Urinary bladder (tissue), 4 donors: Measurements from ENCODE around the gene LGI2. TPM values are rescaled to one million over a fixed set of nuclear protein-coding genes. Genes with fewer than 3 reads are reported as not detected.
"Not testable (repeated sequence)": the region's sequence is repeated elsewhere in the genome, so short reads cannot be mapped to it uniquely, and the experiment has no call there.

Source experiments
- DNase-seq: peaks from one replicate; pipeline ENCODE4 v3.0.0-alpha.2; 2015; ENCODE audit errors: extremely low spot score
- H3K27ac ChIP-seq: one replicate; pipeline ENCODE4 v1.5.1; 2013; ENCODE audit warnings: low read depth, mild to moderate bottlenecking, moderate library complexity
- H3K36me3 ChIP-seq: one replicate; pipeline ENCODE4 v1.6.1; 2013; ENCODE audit warnings: mild to moderate bottlenecking, moderate library complexity; ENCODE audit not compliant: insufficient read depth
- H3K4me1 ChIP-seq: one replicate; pipeline ENCODE4 v1.6.1; 2013; ENCODE audit warnings: mild to moderate bottlenecking, moderate library complexity; ENCODE audit not compliant: insufficient read depth
- H3K4me3 ChIP-seq: one replicate; pipeline ENCODE4 v1.5.1; 2013; ENCODE audit warnings: low read depth, low read length
- WGBS: extraction: QIAGEN DNeasy Blood & Tissue Kit; methylation state at CpG from one replicate; pipeline ENCODE4 v1.1.7; 2013; 5-methylcytosine and 5-hydroxymethylcytosine counted together
- polyA plus RNA-seq: library from polyadenylated mRNA; stranded (reverse); fragments of 200-250 nt; gene quantifications from one replicate; pipeline ENCODE4 v1.2.3, GENCODE V29; 2013
- total RNA-seq: library from RNA; depleted of rRNA; stranded (reverse); fragments of >200 nt; gene quantifications from one replicate; pipeline ENCODE4 v1.2.3, GENCODE V29; 2014
- donor health status: healthy with polysubstance abuse.
- donor health status: healthy.

Gene LGI2
- total and polyA plus RNA-seq, 2 donors = 0.79 to 4.8 TPM

- 94% methylated on average over 4 of the region's 4 CpGs for WGBS
- no peak overlapping the region for H3K27ac ChIP-seq
- no peak for DNase-seq
- no peak overlapping the region for H3K4me3 ChIP-seq
- H3K36me3 ChIP-seq = no peaks in the 10 kb centered on the region
- H3K4me1 ChIP-seq = no peaks in the 10 kb centered on the region
Observed at GRCh38 chr4:25061602-25062001, 30.9 kb upstream of the LGI2 start.

GRCh38 chr4:25060963-25061340, 30.2 kb upstream of the LGI2 start:
- DNase-seq = no peak
- no peak overlapping the region for H3K27ac ChIP-seq
- no peaks in the 10 kb centered on the region for H3K4me1 ChIP-seq
- no peaks in the 10 kb centered on the region for H3K36me3 ChIP-seq
- WGBS = 51% methylated on average over 5 of the region's 5 CpGs
- no peak overlapping the region for H3K4me3 ChIP-seq

- Histone ChIP-seq H3K27ac (no peak overlapping the region), H3K4me3 (no peak overlapping the region), H3K4me1 (no peaks in the 10 kb centered on the region), H3K36me3 (no peaks in the 10 kb centered on the region)
- DNase-seq = peak; percentile 47
- WGBS = 30% methylated on average over 8 of the region's 8 CpGs
Observed at GRCh38 chr4:25060241-25060962, 29.7 kb upstream of the LGI2 start.

DNA sequence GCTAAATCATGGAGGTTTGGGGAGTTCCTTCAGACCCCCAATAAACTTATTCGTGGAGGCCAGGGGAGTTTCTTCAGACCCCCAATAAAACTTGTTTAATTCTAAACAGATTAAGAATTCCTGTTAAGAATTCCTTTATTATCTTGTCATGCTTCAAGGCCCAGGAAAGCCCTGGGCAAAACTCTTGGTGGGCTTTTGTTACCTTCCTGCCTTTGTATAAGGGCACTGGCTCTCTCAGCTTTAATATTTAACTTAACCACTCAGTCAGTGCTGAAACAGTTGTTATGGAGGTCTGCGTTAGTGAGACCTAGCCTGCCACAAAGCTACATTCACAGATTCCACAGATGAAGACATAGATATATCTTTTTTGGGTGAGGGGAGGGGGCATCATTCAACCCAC, 29.0 kb upstream of the LGI2 start:
- H3K4me1 ChIP-seq = no peaks in the 10 kb centered on the region
- H3K36me3 ChIP-seq = no peaks in the 10 kb centered on the region
- WGBS = 49% methylated on average over 2 of the region's 2 CpGs
- H3K4me3 ChIP-seq = no peak overlapping the region
- DNase-seq = no peak
- H3K27ac ChIP-seq = no peak overlapping the region

- Histone ChIP-seq H3K4me3 (no peak overlapping the region), H3K4me1 (no peaks in the 10 kb centered on the region), H3K27ac (no peak overlapping the region), H3K36me3 (no peaks in the 10 kb centered on the region)
- DNase-seq = no peak
- WGBS = 93% methylated on average over 8 of the region's 8 CpGs
Observed at GRCh38 chr4:25058796-25059195, 28.1 kb upstream of the LGI2 start.

DNA sequence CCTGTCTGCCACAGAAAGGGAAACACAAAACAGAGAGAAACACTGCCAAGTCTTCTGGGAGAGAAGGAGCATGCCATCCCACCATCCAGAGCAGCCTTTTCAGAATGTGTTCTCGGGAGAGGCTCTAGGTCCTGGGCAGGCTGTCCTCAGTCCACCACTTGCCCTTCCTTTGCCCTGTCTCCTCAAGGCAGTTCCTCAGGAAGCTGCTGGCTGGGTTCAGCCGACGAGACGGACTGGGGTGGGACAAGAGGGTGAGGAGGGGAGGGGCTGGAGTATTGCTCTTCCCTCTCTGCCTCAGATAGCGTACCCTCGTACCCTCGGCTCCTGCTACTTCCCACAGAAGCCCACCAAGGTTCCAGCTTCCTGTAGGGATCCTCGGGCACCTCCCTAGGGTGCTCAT, 26.6 kb upstream of the LGI2 start:
- no peak for DNase-seq
- Histone ChIP-seq H3K36me3 (no peaks in the 10 kb centered on the region), H3K4me1 (no peaks in the 10 kb centered on the region), H3K27ac (no peak overlapping the region), H3K4me3 (no peak overlapping the region)
- WGBS = 68% methylated on average over 8 of the region's 8 CpGs

DNA sequence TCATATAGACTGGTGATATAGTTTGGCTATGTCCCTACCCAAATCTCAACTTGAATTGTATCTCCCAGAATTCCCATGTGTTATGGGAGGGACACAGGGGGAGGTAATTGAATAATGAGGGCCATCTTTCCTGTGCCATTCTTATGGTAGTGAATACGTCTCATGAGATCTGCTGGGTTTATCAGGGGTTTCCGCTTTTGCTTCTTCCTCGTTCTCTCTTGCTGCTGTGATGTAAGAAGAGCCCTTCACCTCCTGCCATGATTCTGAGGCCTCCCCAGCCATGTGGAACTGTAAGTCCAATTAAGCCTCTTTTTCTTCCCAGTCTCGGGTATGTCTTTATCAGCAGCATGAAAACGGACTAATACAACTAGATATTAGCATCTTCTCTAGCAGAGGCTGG, 21.3 kb upstream of the LGI2 start:
- not testable (repeated sequence) for H3K36me3 ChIP-seq, H3K4me3 ChIP-seq, H3K4me1 ChIP-seq, H3K27ac ChIP-seq, DNase-seq
- WGBS = 96% methylated on average over 5 of the region's 5 CpGs

DNA sequence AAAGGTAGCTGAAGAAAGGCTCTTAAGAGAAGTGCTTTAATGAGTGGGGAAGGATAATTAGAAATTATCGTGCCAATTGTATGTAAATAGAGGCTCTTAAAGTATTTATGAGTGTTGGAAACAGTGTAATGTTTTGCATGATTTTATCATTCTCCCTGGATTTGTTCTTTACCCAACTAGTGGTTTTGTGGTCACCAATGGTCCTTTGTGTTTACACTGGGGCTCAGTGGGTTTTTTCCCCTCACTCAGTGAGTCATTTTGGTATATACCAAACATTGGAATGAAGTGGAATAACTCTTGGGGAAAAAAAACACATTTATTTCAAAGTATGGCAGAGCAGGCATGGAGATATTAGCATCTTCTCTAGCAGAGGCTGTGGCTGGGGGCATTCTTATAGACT, 20.8 kb upstream of the LGI2 start:
- DNase-seq = no peak
- WGBS = 86% methylated on average over 1 of the region's 1 CpG
- Histone ChIP-seq H3K27ac (no peak overlapping the region), H3K4me1 (no peaks in the 10 kb centered on the region), H3K36me3 (no peaks in the 10 kb centered on the region), H3K4me3 (no peak overlapping the region)

DNA sequence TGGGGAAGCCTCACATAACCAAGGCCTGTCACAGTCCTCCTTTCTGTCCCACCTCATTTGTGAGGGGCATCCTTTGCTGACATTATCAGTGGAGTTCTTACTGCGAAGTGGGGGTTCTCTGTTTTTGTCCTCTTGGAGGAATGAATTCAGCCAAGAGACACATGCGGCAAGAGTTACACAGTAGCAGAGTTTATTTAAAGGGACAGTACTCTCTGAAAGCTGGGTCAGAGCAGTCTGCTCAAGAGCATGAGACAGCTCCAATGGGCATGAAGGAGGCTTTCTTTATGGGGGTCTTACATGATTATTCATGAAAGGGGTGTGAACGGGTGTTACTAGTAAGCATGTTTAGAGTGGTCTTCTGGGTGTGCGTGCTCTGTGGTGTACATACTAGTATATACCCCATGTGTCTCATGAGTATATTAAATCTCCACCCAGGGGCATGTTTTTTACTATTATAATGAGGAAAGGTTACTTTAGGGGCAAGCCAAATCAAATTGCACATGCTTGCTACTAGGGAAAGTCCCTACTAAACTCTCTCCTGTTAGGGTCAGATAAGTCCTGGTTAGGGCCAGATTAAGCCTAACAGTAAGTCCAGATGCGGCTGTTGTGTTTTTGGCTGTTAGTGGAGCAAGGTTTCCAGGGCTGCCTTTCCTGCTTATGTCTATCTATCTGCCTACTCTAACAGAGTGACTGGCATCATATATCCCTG, 19.8 kb upstream of the LGI2 start:
- Histone ChIP-seq H3K36me3 (no peaks in the 10 kb centered on the region), H3K4me1 (no peaks in the 10 kb centered on the region), H3K27ac (no peak overlapping the region), H3K4me3 (no peak overlapping the region)
- no peak for DNase-seq
- WGBS = 93% methylated on average over 5 of the region's 5 CpGs

GRCh38 chr4:25043548-25043947, 12.8 kb upstream of the LGI2 start:
- no peaks in the 10 kb centered on the region for H3K4me1 ChIP-seq
- DNase-seq = no peak

DNA sequence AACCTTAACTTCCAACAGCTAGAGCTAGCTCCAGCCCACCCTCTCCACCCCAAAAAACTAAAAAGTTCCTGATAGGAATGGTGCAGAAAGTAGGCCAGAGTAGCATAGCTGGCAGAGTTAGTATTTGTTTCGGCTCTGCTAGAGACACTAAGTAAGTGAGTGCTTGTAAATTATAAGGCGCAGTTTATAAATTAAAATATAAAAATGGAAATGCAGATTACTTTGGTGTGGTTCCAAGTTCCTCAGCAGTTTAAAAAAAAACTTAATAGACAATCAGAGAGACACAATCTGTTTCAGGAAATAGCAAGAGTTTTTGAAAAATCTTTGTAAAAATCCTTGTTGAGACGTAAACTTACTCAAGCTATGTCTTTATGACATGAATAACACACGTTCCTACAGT, 2.8 kb upstream of the LGI2 start:
- Histone ChIP-seq H3K4me3 (no peak overlapping the region), H3K4me1 (no peaks in the 10 kb centered on the region), H3K27ac (no peak overlapping the region), H3K36me3 (no peaks in the 10 kb centered on the region)
- DNase-seq = no peak
- WGBS = 79% methylated on average over 4 of the region's 4 CpGs

More at GRCh38 chr4:25043548-25043947, 12.8 kb upstream of the LGI2 start:
- Histone ChIP-seq H3K4me3 (no peak overlapping the region), H3K36me3 (no peaks in the 10 kb centered on the region), H3K27ac (no peak overlapping the region)
- 74% methylated on average over 5 of the region's 5 CpGs for WGBS

DNA sequence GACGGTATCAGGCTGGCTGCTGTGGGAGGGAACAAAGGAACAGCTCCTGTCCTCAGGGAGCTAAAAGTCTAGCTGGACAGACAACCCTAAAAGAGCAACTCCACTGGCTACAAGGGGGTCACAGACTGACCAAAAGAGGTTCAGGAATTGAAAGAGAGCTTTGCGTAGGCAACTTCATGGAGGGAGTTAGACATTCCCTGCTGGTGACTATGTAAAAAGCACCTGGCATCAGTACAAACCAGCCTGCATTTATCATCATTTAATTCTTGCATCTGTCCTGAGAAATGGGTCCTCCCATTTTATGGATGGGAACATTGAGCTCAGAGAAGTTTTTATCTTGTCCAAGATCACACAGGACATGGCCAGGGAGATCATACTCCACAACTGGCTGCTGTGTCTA, 1.4 kb upstream of the LGI2 start:
- Histone ChIP-seq H3K36me3 (no peaks in the 10 kb centered on the region), H3K27ac (no peak overlapping the region), H3K4me1 (no peaks in the 10 kb centered on the region), H3K4me3 (no peak overlapping the region)
- no peak for DNase-seq
- 79% methylated on average over 2 of the region's 2 CpGs for WGBS

GRCh38 chr4:25031077-25031621, 403 bp upstream of the LGI2 start:
- WGBS = 3% methylated on average over 26 of the region's 26 CpGs
- Histone ChIP-seq H3K4me3 (peak overlapping the region; percentile 67), H3K27ac (no peak overlapping the region), H3K36me3 (no peaks in the 10 kb centered on the region), H3K4me1 (no peaks in the 10 kb centered on the region)
- no peak for DNase-seq
